Measurements from ENCODE around the gene MUC13. TPM values are rescaled to one million over a fixed set of nuclear protein-coding genes. Genes with fewer than 3 reads are reported as not detected.

MUC13 gene
- total RNA-seq, 1 donor from 2014 or later, result not detected

DNA sequence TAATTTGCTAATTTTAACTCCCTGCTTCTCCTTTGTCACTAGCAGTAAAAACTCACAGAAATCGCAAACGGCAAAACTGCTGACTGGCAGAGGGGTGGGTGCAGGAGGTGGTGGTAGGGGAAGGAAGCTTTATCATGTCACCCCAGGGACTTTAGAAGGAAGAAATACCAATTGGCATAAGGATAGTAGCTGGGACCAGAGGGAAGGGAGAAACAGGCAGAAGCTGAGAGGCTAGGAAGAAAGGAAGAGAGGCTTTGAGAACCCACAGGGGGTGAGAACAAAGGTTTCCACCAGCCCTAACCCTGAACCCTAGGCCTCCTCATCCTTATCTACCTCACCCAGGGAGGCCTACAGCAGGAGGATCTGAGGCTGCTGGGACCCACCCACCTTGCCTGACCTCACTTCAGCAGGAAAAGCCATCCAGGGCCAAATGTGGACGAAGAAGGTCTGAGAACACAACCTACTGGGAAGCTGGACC lies 58.1 kb downstream of the MUC13 start:
- DNase-seq, result no peak

DNA sequence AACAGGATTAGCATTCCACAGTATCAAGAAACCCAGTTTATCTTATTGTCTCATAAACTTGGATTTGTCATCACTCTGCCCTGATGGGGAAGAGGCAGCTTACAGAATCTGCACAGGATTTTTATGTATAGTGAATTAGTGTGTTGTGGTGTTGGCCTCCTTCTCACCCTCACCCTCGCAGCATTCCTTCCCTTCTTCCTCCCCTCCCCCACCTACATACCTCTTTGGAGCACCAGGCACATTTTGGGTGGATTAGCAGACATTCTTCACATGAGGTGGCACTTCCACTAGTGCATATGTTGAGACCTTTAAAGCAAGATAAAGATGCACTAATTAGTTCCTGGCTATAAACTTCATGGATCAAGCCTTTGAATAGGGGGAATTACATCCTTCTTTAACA lies 61.3 kb downstream of the MUC13 start:
- DNase-seq, result no peak

- DNase-seq, result no peak
Measured at GRCh38 chr3:124867511-124867910, 67.0 kb downstream of the MUC13 start.

GRCh38 chr3:124862006-124862405 lies 72.5 kb downstream of the MUC13 start:
- no peak for DNase-seq

DNA sequence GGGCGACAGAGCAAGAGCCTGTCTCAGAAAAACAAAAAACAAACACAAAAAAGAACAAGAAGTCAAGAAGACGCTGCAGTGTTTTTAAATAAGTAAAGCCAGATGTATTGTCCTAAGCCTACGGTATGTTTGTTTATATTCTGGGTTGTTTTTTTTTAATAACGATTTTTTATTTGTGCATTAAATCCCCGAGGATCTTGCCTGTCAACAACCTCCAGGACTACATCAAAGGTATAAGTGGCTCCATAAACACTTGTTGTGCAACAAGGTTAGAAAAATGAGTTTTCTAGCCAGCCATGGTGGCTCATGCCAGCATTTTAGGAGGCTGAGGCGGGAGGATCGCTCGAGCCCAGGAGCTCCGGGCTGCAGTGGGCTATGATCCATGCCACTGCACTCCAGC lies 73.5 kb downstream of the MUC13 start:
- DNase-seq, result no peak

GRCh38 chr3:124860599-124860998 lies 74.0 kb downstream of the MUC13 start:
- DNase-seq, result no peak

GRCh38 chr3:124859025-124859424 lies 75.5 kb downstream of the MUC13 start:
- DNase-seq, result no peak

GRCh38 chr3:124858275-124858674 lies 76.3 kb downstream of the MUC13 start:
- DNase-seq, result no peak

DNA sequence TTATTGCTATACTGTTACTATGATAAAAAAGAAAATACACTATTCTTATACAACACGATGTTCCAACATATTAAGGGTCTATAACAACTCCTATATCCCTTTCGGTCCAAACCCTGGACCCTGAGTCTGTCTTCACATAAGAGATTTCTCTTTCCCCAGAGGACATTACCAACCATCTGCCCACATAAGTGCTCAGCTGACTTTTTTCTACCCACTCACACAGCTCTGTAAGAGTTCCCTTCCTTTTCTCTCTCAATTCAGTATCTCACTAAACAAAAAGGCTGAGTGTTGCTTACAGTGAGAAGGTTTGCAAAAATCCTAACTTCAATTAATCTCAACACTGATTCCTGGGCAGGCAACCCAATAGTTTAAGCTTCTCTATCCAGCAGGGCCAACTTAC lies 77.9 kb downstream of the MUC13 start:
- no peak for DNase-seq

Other genes starting within 250 kb of the MUC13 start
- gene UMPS, start 204.3 kb downstream of the MUC13 start, total RNA-seq, result 47.1 TPM
- 63.3 TPM for gene ITGB5, start 47.4 kb downstream of the MUC13 start, total RNA-seq
- 67.7 TPM for gene HEG1, start 121.2 kb upstream of the MUC13 start, total RNA-seq

Measured in tongue (tissue), 2 donors.